ENCODE measurements around the gene PCYOX1L.

PCYOX1L gene

GRCh38 chr5:149345147-149345891, 12.5 kb upstream of the PCYOX1L start, which contains the start of gene GRPEL2:
Gene GRPEL2 (plus strand): TSS chr5:149345499. CDS start chr5:149345540, 41 bp downstream.
- peak within 1 kb of the TSS; percentile 84 for H3K27ac Mint-ChIP-seq (ENCODE audit: low read depth)
- peaks cover 34% of the 10 kb centered on the region for H3K36me3 Mint-ChIP-seq (ENCODE audit: insufficient read depth)
- ATAC-seq (replicated peaks; ENCODE audit: extremely low read depth, poor library complexity, severe bottlenecking), result peak; percentile 73
- H3K27me3 Mint-ChIP-seq, result no peaks in the 10 kb centered on the region
- H3K9me3 Mint-ChIP-seq, result no peaks in the 10 kb centered on the region
- peak; percentile 63 to 68 for DNase-seq (ENCODE audit: low spot score in 2 of 2)
- peaks cover 52% of the 10 kb centered on the region for H3K4me1 Mint-ChIP-seq
- peak within 1 kb of the TSS; percentile 90 for H3K4me3 Mint-ChIP-seq

- Mint-ChIP-seq H3K4me3 (peak overlapping the region; percentile 90), H3K36me3 (ENCODE audit: insufficient read depth) (peaks cover 39% of the 10 kb centered on the region), H3K9me3 (no peaks in the 10 kb centered on the region), H3K27me3 (no peaks in the 10 kb centered on the region), H3K27ac (ENCODE audit: low read depth) (peak overlapping the region; percentile 84), H3K4me1 (peaks cover 56% of the 10 kb centered on the region)
- DNase-seq (ENCODE audit: low spot score in 2 of 2), result no peak
- ATAC-seq (replicated peaks; ENCODE audit: extremely low read depth, poor library complexity, severe bottlenecking), result no peak
Observed at GRCh38 chr5:149345892-149346222, 12.0 kb upstream of the PCYOX1L start.

GRCh38 chr5:149348518-149348917, 9.3 kb upstream of the PCYOX1L start:
- peak overlapping the region; percentile 51 for H3K4me3 Mint-ChIP-seq
- no peaks in the 10 kb centered on the region for H3K9me3 Mint-ChIP-seq
- ATAC-seq (replicated peaks; ENCODE audit: extremely low read depth, poor library complexity, severe bottlenecking), result no peak
- no peaks in the 10 kb centered on the region for H3K27me3 Mint-ChIP-seq
- H3K36me3 Mint-ChIP-seq (ENCODE audit: insufficient read depth), result peaks cover 61% of the 10 kb centered on the region
- H3K4me1 Mint-ChIP-seq, result peaks cover 63% of the 10 kb centered on the region
- peak overlapping the region; percentile 83 for H3K27ac Mint-ChIP-seq (ENCODE audit: low read depth)
- no peak for DNase-seq (ENCODE audit: low spot score in 2 of 2)

- peaks cover 58% of the 10 kb centered on the region for H3K4me1 Mint-ChIP-seq
- H3K4me3 Mint-ChIP-seq, result no peak overlapping the region
- peaks cover 68% of the 10 kb centered on the region for H3K36me3 Mint-ChIP-seq (ENCODE audit: insufficient read depth)
- DNase-seq (ENCODE audit: low spot score in 2 of 2) (no peak), ATAC-seq (replicated peaks; ENCODE audit: extremely low read depth, poor library complexity, severe bottlenecking) (no peak)
- no peak overlapping the region for H3K27ac Mint-ChIP-seq (ENCODE audit: low read depth)
- no peaks in the 10 kb centered on the region for H3K9me3 Mint-ChIP-seq
- H3K27me3 Mint-ChIP-seq, result no peaks in the 10 kb centered on the region
Observed at GRCh38 chr5:149349382-149349781, 8.5 kb upstream of the PCYOX1L start.

- H3K4me1 Mint-ChIP-seq, result peaks cover 36% of the 10 kb centered on the region
- no peaks in the 10 kb centered on the region for H3K27me3 Mint-ChIP-seq
- no peak overlapping the region for H3K4me3 Mint-ChIP-seq
- peaks cover 66% of the 10 kb centered on the region for H3K36me3 Mint-ChIP-seq (ENCODE audit: insufficient read depth)
- peak overlapping the region; percentile 41 for H3K27ac Mint-ChIP-seq (ENCODE audit: low read depth)
- H3K9me3 Mint-ChIP-seq, result no peaks in the 10 kb centered on the region
- DNase-seq (ENCODE audit: low spot score in 2 of 2) (no peak), ATAC-seq (replicated peaks; ENCODE audit: extremely low read depth, poor library complexity, severe bottlenecking) (no peak)
Observed at GRCh38 chr5:149352169-149352568, 5.7 kb upstream of the PCYOX1L start.

- Mint-ChIP-seq H3K4me3 (no peak overlapping the region), H3K27ac (ENCODE audit: low read depth) (no peak overlapping the region), H3K9me3 (no peaks in the 10 kb centered on the region), H3K4me1 (peaks cover 29% of the 10 kb centered on the region), H3K36me3 (ENCODE audit: insufficient read depth) (peaks cover 61% of the 10 kb centered on the region), H3K27me3 (no peaks in the 10 kb centered on the region)
- DNase-seq (ENCODE audit: low spot score in 2 of 2) (no peak), ATAC-seq (replicated peaks; ENCODE audit: extremely low read depth, poor library complexity, severe bottlenecking) (no peak)
Observed at GRCh38 chr5:149353911-149354310, 3.9 kb upstream of the PCYOX1L start.

GRCh38 chr5:149355688-149356087, 2.2 kb upstream of the PCYOX1L start:
- ATAC-seq (replicated peaks; ENCODE audit: extremely low read depth, poor library complexity, severe bottlenecking) (no peak), DNase-seq (ENCODE audit: low spot score in 2 of 2) (no peak)
- no peaks in the 10 kb centered on the region for H3K9me3 Mint-ChIP-seq
- H3K27me3 Mint-ChIP-seq, result no peaks in the 10 kb centered on the region
- H3K27ac Mint-ChIP-seq (ENCODE audit: low read depth), result no peak overlapping the region
- peaks cover 30% of the 10 kb centered on the region for H3K4me1 Mint-ChIP-seq
- H3K4me3 Mint-ChIP-seq, result no peak overlapping the region
- peaks cover 44% of the 10 kb centered on the region for H3K36me3 Mint-ChIP-seq (ENCODE audit: insufficient read depth)

GRCh38 chr5:149356391-149356790, 1.5 kb upstream of the PCYOX1L start:
- ATAC-seq (replicated peaks; ENCODE audit: extremely low read depth, poor library complexity, severe bottlenecking) (no peak), DNase-seq (ENCODE audit: low spot score in 2 of 2) (no peak)
- no peak overlapping the region for H3K4me3 Mint-ChIP-seq
- peaks cover 33% of the 10 kb centered on the region for H3K4me1 Mint-ChIP-seq
- no peaks in the 10 kb centered on the region for H3K9me3 Mint-ChIP-seq
- no peak overlapping the region for H3K27ac Mint-ChIP-seq (ENCODE audit: low read depth)
- no peaks in the 10 kb centered on the region for H3K27me3 Mint-ChIP-seq
- peaks cover 37% of the 10 kb centered on the region for H3K36me3 Mint-ChIP-seq (ENCODE audit: insufficient read depth)

- peak; percentile 46 for ATAC-seq (replicated peaks; ENCODE audit: extremely low read depth, poor library complexity, severe bottlenecking)
- DNase-seq (ENCODE audit: low spot score in 2 of 2), result peak in 1 of 2 donors; percentile 18
- peak overlapping the region; percentile 85 for H3K4me3 Mint-ChIP-seq
- peaks cover 27% of the 10 kb centered on the region for H3K4me1 Mint-ChIP-seq
- peaks cover 23% of the 10 kb centered on the region for H3K36me3 Mint-ChIP-seq (ENCODE audit: insufficient read depth)
- H3K27me3 Mint-ChIP-seq, result no peaks in the 10 kb centered on the region
- no peaks in the 10 kb centered on the region for H3K9me3 Mint-ChIP-seq
- peak overlapping the region; percentile 91 for H3K27ac Mint-ChIP-seq (ENCODE audit: low read depth)
Observed at GRCh38 chr5:149358294-149358651, 427 bp downstream of the PCYOX1L start.

GRCh38 chr5:149358868-149359495, 1.1 kb downstream of the PCYOX1L start:
- H3K27ac Mint-ChIP-seq (ENCODE audit: low read depth), result no peak overlapping the region
- H3K4me3 Mint-ChIP-seq, result peak overlapping the region; percentile 85
- ATAC-seq (replicated peaks; ENCODE audit: extremely low read depth, poor library complexity, severe bottlenecking) (no peak), DNase-seq (ENCODE audit: low spot score in 2 of 2) (no peak)
- peaks cover 27% of the 10 kb centered on the region for H3K4me1 Mint-ChIP-seq
- no peaks in the 10 kb centered on the region for H3K27me3 Mint-ChIP-seq
- peaks cover 18% of the 10 kb centered on the region for H3K36me3 Mint-ChIP-seq (ENCODE audit: insufficient read depth)
- no peaks in the 10 kb centered on the region for H3K9me3 Mint-ChIP-seq

- ATAC-seq (replicated peaks; ENCODE audit: extremely low read depth, poor library complexity, severe bottlenecking) (no peak), DNase-seq (ENCODE audit: low spot score in 2 of 2) (no peak)
- peak overlapping the region; percentile 30 for H3K27ac Mint-ChIP-seq (ENCODE audit: low read depth)
- peaks cover 27% of the 10 kb centered on the region for H3K4me1 Mint-ChIP-seq
- no peaks in the 10 kb centered on the region for H3K27me3 Mint-ChIP-seq
- H3K4me3 Mint-ChIP-seq, result peak overlapping the region; percentile 43
- peaks cover 19% of the 10 kb centered on the region for H3K36me3 Mint-ChIP-seq (ENCODE audit: insufficient read depth)
- H3K9me3 Mint-ChIP-seq, result no peaks in the 10 kb centered on the region
Observed at GRCh38 chr5:149360272-149360671, 2.4 kb downstream of the PCYOX1L start.

GRCh38 chr5:149362541-149362940, 4.7 kb downstream of the PCYOX1L start:
- no peak for ATAC-seq (replicated peaks; ENCODE audit: extremely low read depth, poor library complexity, severe bottlenecking)

GRCh38 chr5:149363358-149363757, 5.5 kb downstream of the PCYOX1L start:
- no peaks in the 10 kb centered on the region for H3K27me3 Mint-ChIP-seq
- DNase-seq (ENCODE audit: low spot score in 2 of 2) (no peak), ATAC-seq (replicated peaks; ENCODE audit: extremely low read depth, poor library complexity, severe bottlenecking) (no peak)
- no peak overlapping the region for H3K4me3 Mint-ChIP-seq
- no peak overlapping the region for H3K27ac Mint-ChIP-seq (ENCODE audit: low read depth)
- H3K4me1 Mint-ChIP-seq, result peaks cover 22% of the 10 kb centered on the region
- peaks cover 11% of the 10 kb centered on the region for H3K36me3 Mint-ChIP-seq (ENCODE audit: insufficient read depth)
- no peaks in the 10 kb centered on the region for H3K9me3 Mint-ChIP-seq

More at GRCh38 chr5:149362541-149362940, 4.7 kb downstream of the PCYOX1L start:
- Mint-ChIP-seq H3K4me3 (no peak overlapping the region), H3K9me3 (no peaks in the 10 kb centered on the region), H3K4me1 (peaks cover 27% of the 10 kb centered on the region), H3K27ac (ENCODE audit: low read depth) (peak overlapping the region; percentile 52), H3K27me3 (no peaks in the 10 kb centered on the region), H3K36me3 (ENCODE audit: insufficient read depth) (peaks cover 16% of the 10 kb centered on the region)
- DNase-seq (ENCODE audit: low spot score in 2 of 2), result no peak

Data from central memory CD8-positive, alpha-beta T cell (primary cell).